Upper lobe of left lung (tissue), 4 donors: Measurements from ENCODE around the gene CNTNAP3B.
"Not testable (repeated sequence)": the region's sequence is repeated elsewhere in the genome, so short reads cannot be mapped to it uniquely, and the experiment has no call there.

ENCODE experiments used
- CTCF ChIP-seq, 6 experiments: fragments of 450-650 bp in 4 of 6; fragments of 200-600 bp in 2 of 6; sonication (generic) in 2 of 6; IDR thresholded peaks; one replicate each; pipeline ENCODE4 v1.5.1; 2016 to 2019; ENCODE audit warnings: antibody characterized with exemption in 6 of 6
- POLR2A ChIP-seq, 4 donors: fragments of 450-650 bp; IDR thresholded peaks; one replicate each; pipeline ENCODE4 v1.5.1; 2016 to 2017; ENCODE audit warnings: antibody characterized with exemption in 4 of 4, mild to moderate bottlenecking in 2 of 4

DNA sequence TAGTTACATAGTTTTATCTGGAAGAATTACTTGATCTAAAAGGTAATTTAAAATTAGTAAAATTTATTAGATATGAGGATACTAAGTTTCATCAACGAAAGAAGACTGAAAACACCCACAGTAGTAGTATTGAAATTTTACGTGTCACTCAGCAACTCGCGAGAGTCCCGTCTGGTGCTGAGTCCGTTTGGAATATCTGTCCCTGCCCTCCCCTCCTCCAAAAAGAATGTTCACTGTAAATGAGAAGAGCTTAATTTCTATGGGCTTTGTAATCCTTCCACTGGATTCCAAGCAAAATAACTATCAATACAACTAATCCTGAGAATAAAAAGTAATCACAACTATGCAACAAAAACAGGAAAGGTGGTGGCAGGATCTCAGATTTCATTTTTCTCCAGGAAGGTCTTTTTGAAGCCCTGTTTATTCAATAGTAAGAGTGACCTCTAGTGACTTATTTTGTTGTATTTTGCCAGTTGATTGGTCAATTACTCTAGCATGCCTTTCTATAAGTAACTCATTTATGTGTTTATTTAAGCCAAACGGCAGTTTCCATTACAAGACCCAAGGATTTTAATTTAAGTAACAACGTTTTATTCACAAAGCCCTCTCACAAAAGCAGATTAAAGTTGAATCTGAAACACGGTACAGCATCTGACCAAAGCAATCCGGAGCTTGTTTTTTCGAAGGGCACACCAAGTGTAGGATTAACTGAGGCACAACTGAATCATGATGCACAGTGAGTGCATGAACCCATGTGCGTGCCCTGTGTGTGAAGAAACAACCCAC is 2.0 kb downstream of the CNTNAP3B start:
- TF ChIP-seq CTCF, POLR2A (IDR thresholded peaks at IDR 0.05): not testable (repeated sequence)
